Activated CD4-positive, alpha-beta memory T cell treated with anti-CD3 and anti-CD28 coated beads, Interleukin-2, amount 10 ng/mL, durations not matched to agents 7 days and 5 days (primary cell): ENCODE measurements around the gene TTLL8. TPM values are rescaled to one million over a fixed set of nuclear protein-coding genes. Genes with fewer than 3 reads are reported as not detected.
A peak's percentile ranks its signal among the peaks of the same experiment; 100 is the strongest.

ENCODE experiments used
- CTCF ChIA-PET: fragments of 350-600 bp; sonication (Branson Sonifier 250); formaldehyde crosslinking; loops from one replicate; lab custom pipeline; 2021; ENCODE audit warnings: antibody characterized with exemption, inconsistent platforms; lab: Charles Lee
- POLR2A ChIA-PET: fragments of 350-600 bp; sonication (Branson Sonifier 250); formaldehyde crosslinking; loops from one replicate; lab custom pipeline; 2021; ENCODE audit warnings: antibody characterized with exemption; lab: Charles Lee
- DNase-seq: peaks from one replicate; pipeline ENCODE4 v3.0.0-alpha.2; 2020
- H3K27ac Mint-ChIP-seq: one replicate; pipeline ENCODE4 v1.8.0; 2021; ENCODE audit warnings: mild to moderate bottlenecking, mixed read lengths
- H3K27me3 Mint-ChIP-seq: one replicate; pipeline ENCODE4 v1.8.0; 2021; ENCODE audit warnings: mixed read lengths
- H3K36me3 Mint-ChIP-seq: one replicate; pipeline ENCODE4 v1.8.0; 2021; ENCODE audit warnings: low read depth, mixed read lengths
- H3K4me1 Mint-ChIP-seq: one replicate; pipeline ENCODE4 v1.8.0; 2021; ENCODE audit warnings: mixed read lengths
- H3K4me3 Mint-ChIP-seq: one replicate; pipeline ENCODE4 v1.8.0; 2021; ENCODE audit warnings: mild to moderate bottlenecking, mixed read lengths
- H3K9me3 Mint-ChIP-seq: one replicate; pipeline ENCODE4 v1.8.0; 2021; ENCODE audit warnings: mixed read lengths
- total RNA-seq, 2 experiments: library from RNA; stranded (reverse); gene quantifications; one replicate each; pipeline ENCODE4 v1.2.3, GENCODE V29; 2021

TTLL8 gene
- not detected for total RNA-seq

- no peak within 1 kb of the TSS for H3K27ac Mint-ChIP-seq
- CTCF ChIA-PET, result no interaction called here
- H3K4me3 Mint-ChIP-seq, result no peak within 1 kb of the TSS
- no peak for DNase-seq
- POLR2A ChIA-PET, result no interaction called here
- peaks cover 17% of the 10 kb centered on the region for H3K27me3 Mint-ChIP-seq
- H3K36me3 Mint-ChIP-seq, result no peaks in the 10 kb centered on the region
- no peaks in the 10 kb centered on the region for H3K4me1 Mint-ChIP-seq
- peaks cover 5% of the 10 kb centered on the region for H3K9me3 Mint-ChIP-seq
Measured at GRCh38 chr22:50058061-50058905, at the start of gene TTLL8. TSS of gene TTLL8 (minus strand) at chr22:50058298.

GRCh38 chr22:50107529-50107928 is 49.4 kb upstream of the TTLL8 start:
- CTCF ChIA-PET, result interaction anchor here (2.1 kb wide), 1 partner anchor 77 kb away, joined by 4 read pairs; no protein-coding TSS in a partner anchor
- Mint-ChIP-seq H3K4me3 (no peak overlapping the region), H3K27ac (no peak overlapping the region), H3K27me3 (peaks cover 3% of the 10 kb centered on the region), H3K9me3 (no peaks in the 10 kb centered on the region), H3K4me1 (peaks cover 22% of the 10 kb centered on the region), H3K36me3 (no peaks in the 10 kb centered on the region)
- DNase-seq, result no peak
- POLR2A ChIA-PET, result no interaction called here

- Mint-ChIP-seq H3K27me3 (no peaks in the 10 kb centered on the region), H3K36me3 (no peaks in the 10 kb centered on the region), H3K9me3 (no peaks in the 10 kb centered on the region), H3K4me1 (peaks cover 11% of the 10 kb centered on the region), H3K27ac (peak overlapping the region; percentile 59), H3K4me3 (peak overlapping the region; percentile 50)
- POLR2A ChIA-PET, result interaction anchor here (0.6 to 1.5 kb wide), 4 partner anchors 10 to 338 kb away, joined by 3 to 5 read pairs (median 3); partner anchors contain the start of gene MLC1
- DNase-seq, result peak; percentile 49
- CTCF ChIA-PET, result interaction anchor here (0.6 to 1.3 kb wide), 4 partner anchors 8 to 103 kb away, joined by 3 to 5 read pairs (median 4); partner anchors contain the start of gene MLC1
Measured at GRCh38 chr22:50105208-50106100, 47.4 kb upstream of the TTLL8 start.

- ChIA-PET CTCF (interaction anchor here (0.5 kb wide), 1 partner anchor 10 kb away, joined by 3 read pairs; no protein-coding TSS in a partner anchor), POLR2A (no interaction called here)
- Mint-ChIP-seq H3K27ac (no peak overlapping the region), H3K9me3 (no peaks in the 10 kb centered on the region), H3K4me1 (peaks cover 11% of the 10 kb centered on the region), H3K27me3 (peaks cover 2% of the 10 kb centered on the region), H3K4me3 (no peak overlapping the region), H3K36me3 (no peaks in the 10 kb centered on the region)
- DNase-seq, result no peak
Measured at GRCh38 chr22:50104141-50104544, 46.0 kb upstream of the TTLL8 start.

GRCh38 chr22:50102946-50103345 is 44.8 kb upstream of the TTLL8 start:
- Mint-ChIP-seq H3K27ac (no peak overlapping the region), H3K27me3 (peaks cover 8% of the 10 kb centered on the region), H3K9me3 (no peaks in the 10 kb centered on the region), H3K4me1 (peaks cover 11% of the 10 kb centered on the region), H3K36me3 (no peaks in the 10 kb centered on the region), H3K4me3 (no peak overlapping the region)
- ChIA-PET POLR2A (no interaction called here), CTCF (no interaction called here)
- no peak for DNase-seq

GRCh38 chr22:50101870-50102565 is 43.9 kb upstream of the TTLL8 start:
- H3K9me3 Mint-ChIP-seq, result no peaks in the 10 kb centered on the region
- H3K27ac Mint-ChIP-seq, result no peak overlapping the region
- CTCF ChIA-PET, result no interaction called here
- POLR2A ChIA-PET, result no interaction called here
- H3K4me3 Mint-ChIP-seq, result no peak overlapping the region
- H3K27me3 Mint-ChIP-seq, result peaks cover 13% of the 10 kb centered on the region
- no peak for DNase-seq
- peaks cover 11% of the 10 kb centered on the region for H3K4me1 Mint-ChIP-seq
- no peaks in the 10 kb centered on the region for H3K36me3 Mint-ChIP-seq

- peaks cover 2% of the 10 kb centered on the region for H3K4me1 Mint-ChIP-seq
Measured at GRCh38 chr22:50098052-50098451, 40.0 kb upstream of the TTLL8 start.

GRCh38 chr22:50092342-50092741 is 34.2 kb upstream of the TTLL8 start:
- H3K4me1 Mint-ChIP-seq, result no peaks in the 10 kb centered on the region
- peaks cover 13% of the 10 kb centered on the region for H3K9me3 Mint-ChIP-seq
- H3K36me3 Mint-ChIP-seq, result peaks cover 4% of the 10 kb centered on the region
- no peak for DNase-seq
- ChIA-PET POLR2A (no interaction called here), CTCF (no interaction called here)
- H3K27ac Mint-ChIP-seq, result no peak overlapping the region
- H3K4me3 Mint-ChIP-seq, result no peak overlapping the region
- H3K27me3 Mint-ChIP-seq, result peaks cover 23% of the 10 kb centered on the region

More at GRCh38 chr22:50098052-50098451, 40.0 kb upstream of the TTLL8 start:
- Mint-ChIP-seq H3K4me3 (no peak overlapping the region), H3K36me3 (no peaks in the 10 kb centered on the region), H3K27ac (no peak overlapping the region), H3K27me3 (peaks cover 28% of the 10 kb centered on the region), H3K9me3 (no peaks in the 10 kb centered on the region)
- no peak for DNase-seq
- POLR2A ChIA-PET, result no interaction called here
- CTCF ChIA-PET, result no interaction called here

GRCh38 chr22:50091092-50091768 is 33.1 kb upstream of the TTLL8 start:
- peaks cover 18% of the 10 kb centered on the region for H3K27me3 Mint-ChIP-seq
- H3K36me3 Mint-ChIP-seq, result peaks cover 11% of the 10 kb centered on the region
- H3K9me3 Mint-ChIP-seq, result peaks cover 22% of the 10 kb centered on the region
- no peak for DNase-seq
- H3K4me1 Mint-ChIP-seq, result no peaks in the 10 kb centered on the region
- ChIA-PET CTCF (no interaction called here), POLR2A (no interaction called here)
- no peak overlapping the region for H3K27ac Mint-ChIP-seq
- H3K4me3 Mint-ChIP-seq, result no peak overlapping the region

GRCh38 chr22:50090412-50090714 is 32.3 kb upstream of the TTLL8 start:
- DNase-seq, result no peak
- Mint-ChIP-seq H3K4me1 (no peaks in the 10 kb centered on the region), H3K36me3 (peaks cover 11% of the 10 kb centered on the region), H3K9me3 (peaks cover 22% of the 10 kb centered on the region), H3K27me3 (peaks cover 16% of the 10 kb centered on the region), H3K27ac (no peak overlapping the region), H3K4me3 (no peak overlapping the region)
- CTCF ChIA-PET, result no interaction called here
- POLR2A ChIA-PET, result no interaction called here

GRCh38 chr22:50089682-50090411 is 31.7 kb upstream of the TTLL8 start, which contains the start of gene MOV10L1:
TSS of gene MOV10L1 (plus strand) at chr22:50090006. CDS start at chr22:50090089, 83 bp downstream.
- Mint-ChIP-seq H3K4me3 (no peak within 1 kb of the TSS), H3K36me3 (peaks cover 11% of the 10 kb centered on the region), H3K27ac (no peak within 1 kb of the TSS), H3K4me1 (no peaks in the 10 kb centered on the region), H3K9me3 (peaks cover 22% of the 10 kb centered on the region), H3K27me3 (peaks cover 19% of the 10 kb centered on the region)
- ChIA-PET POLR2A (no interaction called here), CTCF (no interaction called here)
- no peak for DNase-seq

- peaks cover 11% of the 10 kb centered on the region for H3K36me3 Mint-ChIP-seq
- peaks cover 20% of the 10 kb centered on the region for H3K27me3 Mint-ChIP-seq
- DNase-seq, result no peak
- peaks cover 22% of the 10 kb centered on the region for H3K9me3 Mint-ChIP-seq
- POLR2A ChIA-PET, result no interaction called here
- H3K4me1 Mint-ChIP-seq, result no peaks in the 10 kb centered on the region
- CTCF ChIA-PET, result no interaction called here
- H3K4me3 Mint-ChIP-seq, result no peak overlapping the region
- H3K27ac Mint-ChIP-seq, result no peak overlapping the region
Measured at GRCh38 chr22:50089231-50089630, 31.1 kb upstream of the TTLL8 start.
